Measurements from ENCODE around the gene CFAP73. TPM values are rescaled to one million over a fixed set of nuclear protein-coding genes. Genes with fewer than 3 reads are reported as not detected.
A peak's percentile ranks its signal among the peaks of the same experiment; 100 is the strongest.

CFAP73 gene
- total RNA-seq, 1 donor from 2014 or later: not detected

- H3K4me3 ChIP-seq (ENCODE audit: low read depth, low read length): no peak overlapping the region
- no peak for DNase-seq (ENCODE audit: low read depth)
- TF ChIP-seq, protein P1, sequence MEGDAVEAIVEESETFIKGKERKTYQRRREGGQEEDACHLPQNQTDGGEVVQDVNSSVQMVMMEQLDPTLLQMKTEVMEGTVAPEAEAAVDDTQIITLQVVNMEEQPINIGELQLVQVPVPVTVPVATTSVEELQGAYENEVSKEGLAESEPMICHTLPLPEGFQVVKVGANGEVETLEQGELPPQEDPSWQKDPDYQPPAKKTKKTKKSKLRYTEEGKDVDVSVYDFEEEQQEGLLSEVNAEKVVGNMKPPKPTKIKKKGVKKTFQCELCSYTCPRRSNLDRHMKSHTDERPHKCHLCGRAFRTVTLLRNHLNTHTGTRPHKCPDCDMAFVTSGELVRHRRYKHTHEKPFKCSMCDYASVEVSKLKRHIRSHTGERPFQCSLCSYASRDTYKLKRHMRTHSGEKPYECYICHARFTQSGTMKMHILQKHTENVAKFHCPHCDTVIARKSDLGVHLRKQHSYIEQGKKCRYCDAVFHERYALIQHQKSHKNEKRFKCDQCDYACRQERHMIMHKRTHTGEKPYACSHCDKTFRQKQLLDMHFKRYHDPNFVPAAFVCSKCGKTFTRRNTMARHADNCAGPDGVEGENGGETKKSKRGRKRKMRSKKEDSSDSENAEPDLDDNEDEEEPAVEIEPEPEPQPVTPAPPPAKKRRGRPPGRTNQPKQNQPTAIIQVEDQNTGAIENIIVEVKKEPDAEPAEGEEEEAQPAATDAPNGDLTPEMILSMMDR (conservative IDR thresholded peaks at IDR 0.05; ENCODE audit: low read depth, low read length): no peak
Observed at GRCh38 chr12:113142173-113142885, 7.2 kb upstream of the CFAP73 start.

- no peak for DNase-seq (ENCODE audit: low read depth)
- TF ChIP-seq, protein P1 (conservative IDR thresholded peaks at IDR 0.05; ENCODE audit: low read depth, low read length): no peak
- H3K4me3 ChIP-seq (ENCODE audit: low read depth, low read length): no peak overlapping the region
Observed at GRCh38 chr12:113142886-113143332, 6.6 kb upstream of the CFAP73 start.

DNA sequence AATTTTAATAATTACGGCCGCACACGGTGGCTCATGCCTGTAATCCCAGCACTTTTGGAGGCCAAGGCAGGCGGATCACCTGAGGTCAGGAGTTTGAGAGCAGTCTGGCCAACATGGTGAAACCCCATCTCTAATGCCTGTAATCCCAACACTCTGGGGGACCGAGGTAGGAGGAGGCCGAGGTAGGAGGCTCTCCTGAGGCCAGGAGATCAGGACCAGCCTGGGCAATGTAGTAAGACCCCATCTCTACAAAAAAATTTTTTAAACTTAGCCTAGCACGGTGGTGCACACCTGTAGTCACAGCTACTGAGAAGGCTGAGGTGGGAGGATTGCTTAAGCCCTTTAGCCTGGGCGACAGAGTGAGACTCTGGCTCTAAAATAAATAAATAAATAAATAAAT lies 5.6 kb upstream of the CFAP73 start:
- TF ChIP-seq, protein P1 (conservative IDR thresholded peaks at IDR 0.05; ENCODE audit: low read depth, low read length): no peak
- DNase-seq (ENCODE audit: low read depth): no peak
- no peak overlapping the region for H3K4me3 ChIP-seq (ENCODE audit: low read depth, low read length)

- no peak for DNase-seq (ENCODE audit: low read depth)
- H3K4me3 ChIP-seq (ENCODE audit: low read depth, low read length): no peak overlapping the region
- TF ChIP-seq, protein P1 (conservative IDR thresholded peaks at IDR 0.05; ENCODE audit: low read depth, low read length): no peak
Observed at GRCh38 chr12:113144806-113145205, 4.7 kb upstream of the CFAP73 start.

GRCh38 chr12:113145720-113146551 lies 3.6 kb upstream of the CFAP73 start:
- TF ChIP-seq, protein P1 (conservative IDR thresholded peaks at IDR 0.05; ENCODE audit: low read depth, low read length): no peak
- DNase-seq (ENCODE audit: low read depth): peak; percentile 9
- H3K4me3 ChIP-seq (ENCODE audit: low read depth, low read length): no peak overlapping the region

GRCh38 chr12:113146999-113147398 lies 2.5 kb upstream of the CFAP73 start:
- no peak overlapping the region for H3K4me3 ChIP-seq (ENCODE audit: low read depth, low read length)
- DNase-seq (ENCODE audit: low read depth): no peak
- TF ChIP-seq, protein P1 (conservative IDR thresholded peaks at IDR 0.05; ENCODE audit: low read depth, low read length): no peak
